GM12875 (cell line): Measurements from ENCODE around the gene CDC25A.
"Not testable (repeated sequence)": the region's sequence is repeated elsewhere in the genome, so short reads cannot be mapped to it uniquely, and the experiment has no call there.

ENCODE experiments used
- H3K4me3 ChIP-seq: one replicate; pipeline ENCODE4 v1.5.1; 2011; ENCODE audit warnings: low read depth, low read length, control low read depth
- CTCF ChIP-seq: IDR thresholded peaks from 2 replicates; pipeline ENCODE4 v1.5.1; 2011; ENCODE audit warnings: low read depth, mild to moderate bottlenecking, control low read depth, inconsistent platforms, low read length, moderate library complexity, borderline replicate concordance; ENCODE audit not compliant: insufficient read depth

Gene CDC25A

GRCh38 chr3:48215019-48215418, 26.8 kb upstream of the CDC25A start:
- no peak for TF ChIP-seq CTCF
- H3K4me3 ChIP-seq: no peak overlapping the region

- no peak for TF ChIP-seq CTCF
- H3K4me3 ChIP-seq: no peak overlapping the region
These were observed 26.0 kb upstream of the CDC25A start for GRCh38 chr3:48214225-48214624.

GRCh38 chr3:48211776-48212175, 23.6 kb upstream of the CDC25A start:
- H3K4me3 ChIP-seq: not testable (repeated sequence)

GRCh38 chr3:48210534-48210933, 22.3 kb upstream of the CDC25A start:
- H3K4me3 ChIP-seq: not testable (repeated sequence)

- no peak overlapping the region for H3K4me3 ChIP-seq
- no peak for TF ChIP-seq CTCF
These were observed 21.2 kb upstream of the CDC25A start for GRCh38 chr3:48209445-48209844.

GRCh38 chr3:48208076-48208475, 19.9 kb upstream of the CDC25A start:
- no peak for TF ChIP-seq CTCF

GRCh38 chr3:48202632-48203031, 14.4 kb upstream of the CDC25A start:
- TF ChIP-seq CTCF: no peak
- no peak overlapping the region for H3K4me3 ChIP-seq

More at GRCh38 chr3:48208076-48208475, 19.9 kb upstream of the CDC25A start:
- no peak overlapping the region for H3K4me3 ChIP-seq

- no peak for TF ChIP-seq CTCF
- H3K4me3 ChIP-seq: no peak overlapping the region
These were observed 10.9 kb upstream of the CDC25A start for GRCh38 chr3:48199117-48199516.
